COLO668 (cell line): ENCODE results near the gene ZDHHC5.
"Not testable (repeated sequence)": the region's sequence is repeated elsewhere in the genome, so short reads cannot be mapped to it uniquely, and the experiment has no call there.

Source experiments
- DNase-seq: peaks from one replicate; lab custom pipeline; 2025; ENCODE audit not compliant: unreplicated experiment; lab: John Stamatoyannopoulos, UW

ZDHHC5 gene

DNA sequence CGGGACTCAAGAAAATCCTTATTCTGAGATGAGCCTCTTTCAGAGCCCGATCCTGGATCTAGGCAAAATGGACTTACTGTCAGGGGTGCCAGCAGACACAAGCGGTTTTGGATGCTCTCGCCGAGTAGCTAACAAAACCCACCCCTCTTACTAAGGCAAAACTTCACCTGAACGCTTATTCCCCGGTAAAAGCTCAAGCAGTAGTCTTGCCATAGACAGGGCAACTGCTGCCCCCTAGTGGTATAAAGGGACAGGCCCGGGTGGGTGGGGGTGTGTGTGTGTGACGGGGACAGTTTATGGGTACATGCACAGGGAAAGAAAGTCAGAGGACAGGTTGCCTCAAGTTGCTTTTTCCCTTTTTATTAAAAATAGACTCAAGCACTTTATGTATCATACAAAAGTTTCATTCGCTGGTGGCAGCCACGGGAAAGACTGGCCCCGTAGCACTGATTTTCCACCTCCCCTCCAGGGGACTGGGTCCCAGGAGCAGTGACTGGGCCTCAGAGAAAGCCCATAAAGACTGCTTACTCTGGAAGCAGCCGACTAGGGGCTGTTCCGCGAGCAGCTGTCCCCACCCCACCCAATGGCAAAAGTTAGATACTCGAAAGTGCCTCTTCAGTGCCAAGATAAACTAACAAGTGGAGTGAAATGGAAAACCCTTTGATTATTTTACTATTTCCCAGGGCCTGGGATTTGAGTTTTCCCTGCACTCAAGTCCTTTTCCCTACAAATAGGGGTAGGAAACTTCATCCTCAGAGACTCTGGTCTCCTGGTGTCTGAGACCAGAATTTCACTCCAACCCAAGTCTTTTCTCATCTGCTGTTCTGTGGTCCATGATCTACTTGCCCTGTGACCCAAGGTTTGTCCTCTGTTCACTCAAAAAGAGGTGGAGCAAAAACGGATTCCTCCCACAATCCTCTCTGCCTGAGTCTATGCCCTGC lies 22.9 kb upstream of the ZDHHC5 start:
- DNase-seq, result peak; percentile 54

DNA sequence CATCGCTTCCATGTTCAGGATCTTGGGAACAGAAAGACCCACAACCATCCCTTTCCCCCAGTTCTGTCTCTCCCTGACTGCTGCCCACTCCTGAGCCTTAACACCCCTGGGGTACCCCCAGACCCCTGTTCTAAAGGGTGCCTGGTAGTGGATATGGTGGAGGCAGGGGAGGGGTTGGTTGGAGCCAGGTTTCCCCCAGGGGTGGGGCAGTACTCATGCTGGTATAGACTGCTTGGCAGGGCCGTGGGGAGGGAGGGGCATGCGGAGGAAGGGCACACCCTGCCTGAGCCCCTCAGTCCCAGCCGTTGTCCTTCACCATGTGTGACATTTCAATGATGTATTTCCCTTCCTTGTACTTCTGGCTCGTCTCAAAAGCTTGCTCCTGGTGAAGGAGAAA lies 22.2 kb upstream of the ZDHHC5 start:
- DNase-seq, result no peak

DNA sequence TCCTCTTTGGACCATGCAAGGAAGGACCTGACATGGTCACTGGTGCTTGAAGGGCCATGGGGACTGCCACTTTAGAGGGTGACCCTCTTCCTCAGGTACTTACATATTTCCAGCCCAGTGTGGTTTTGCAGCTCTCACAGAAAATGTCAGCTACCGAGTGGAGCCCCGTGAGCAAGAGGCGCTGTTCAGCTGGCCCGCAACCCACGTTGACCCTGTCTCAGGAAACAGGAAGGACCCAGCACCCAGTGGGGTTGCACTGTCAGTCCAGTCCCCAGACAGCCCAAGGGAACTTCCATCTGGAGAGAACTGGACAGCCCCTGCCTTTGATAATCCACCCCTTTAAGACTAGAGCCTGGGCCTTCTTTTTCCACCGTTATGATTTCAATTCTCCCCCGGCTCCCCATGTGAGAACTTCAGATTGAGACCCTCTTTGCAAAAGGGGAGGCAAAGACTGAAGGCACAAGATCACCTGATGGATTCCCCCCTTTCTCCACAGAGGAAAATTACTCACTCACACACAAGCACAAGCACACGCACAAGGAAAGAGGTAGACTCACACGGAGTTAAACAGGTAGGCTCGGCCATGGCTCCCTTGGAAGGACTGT lies 21.6 kb upstream of the ZDHHC5 start:
- no peak for DNase-seq

DNA sequence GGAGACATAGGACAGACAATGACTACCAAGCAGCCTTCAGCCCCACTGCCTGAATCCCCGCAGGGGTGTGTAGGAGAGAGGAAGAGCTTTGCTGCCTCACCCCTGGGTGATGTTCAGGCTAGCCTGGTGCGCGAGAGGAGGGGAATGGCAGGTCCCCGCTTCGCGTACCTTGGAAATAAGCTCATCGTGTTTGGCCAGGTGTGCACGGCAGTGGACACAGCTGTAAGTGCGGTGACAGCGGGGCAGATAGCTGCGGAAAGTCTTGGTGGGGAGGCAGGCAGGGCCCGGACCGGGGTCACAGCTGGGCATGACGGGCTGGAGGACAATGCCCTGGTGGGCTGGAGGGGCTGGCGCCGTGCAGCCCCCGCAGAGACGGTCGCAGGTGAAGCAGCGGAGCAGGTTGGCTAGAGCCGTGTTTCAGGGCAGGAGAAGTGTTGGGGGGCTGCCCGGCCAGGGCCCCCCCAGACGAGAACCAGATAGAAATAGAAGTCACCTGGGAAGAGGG lies 21.1 kb upstream of the ZDHHC5 start:
- peak; percentile 17 for DNase-seq

DNA sequence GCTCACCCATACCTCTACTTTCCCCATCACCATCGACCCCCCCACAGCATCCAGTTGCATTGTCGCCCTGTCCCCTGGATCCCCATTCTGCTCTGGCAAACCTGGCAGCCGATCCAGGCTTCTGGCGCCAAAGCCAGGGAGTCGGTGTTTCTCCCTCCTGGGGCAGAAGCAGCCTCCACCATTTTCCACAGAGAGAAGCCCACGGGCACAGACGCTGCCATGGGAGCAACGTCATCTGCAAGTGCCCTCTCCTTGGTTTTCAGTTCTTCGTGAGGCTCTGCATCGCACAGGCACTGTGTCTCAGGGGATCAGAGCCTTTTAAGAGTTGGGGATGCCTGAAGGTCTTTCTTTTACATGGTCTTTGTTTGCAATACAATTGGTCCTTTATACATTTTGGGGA lies 20.5 kb upstream of the ZDHHC5 start:
- no peak for DNase-seq

DNA sequence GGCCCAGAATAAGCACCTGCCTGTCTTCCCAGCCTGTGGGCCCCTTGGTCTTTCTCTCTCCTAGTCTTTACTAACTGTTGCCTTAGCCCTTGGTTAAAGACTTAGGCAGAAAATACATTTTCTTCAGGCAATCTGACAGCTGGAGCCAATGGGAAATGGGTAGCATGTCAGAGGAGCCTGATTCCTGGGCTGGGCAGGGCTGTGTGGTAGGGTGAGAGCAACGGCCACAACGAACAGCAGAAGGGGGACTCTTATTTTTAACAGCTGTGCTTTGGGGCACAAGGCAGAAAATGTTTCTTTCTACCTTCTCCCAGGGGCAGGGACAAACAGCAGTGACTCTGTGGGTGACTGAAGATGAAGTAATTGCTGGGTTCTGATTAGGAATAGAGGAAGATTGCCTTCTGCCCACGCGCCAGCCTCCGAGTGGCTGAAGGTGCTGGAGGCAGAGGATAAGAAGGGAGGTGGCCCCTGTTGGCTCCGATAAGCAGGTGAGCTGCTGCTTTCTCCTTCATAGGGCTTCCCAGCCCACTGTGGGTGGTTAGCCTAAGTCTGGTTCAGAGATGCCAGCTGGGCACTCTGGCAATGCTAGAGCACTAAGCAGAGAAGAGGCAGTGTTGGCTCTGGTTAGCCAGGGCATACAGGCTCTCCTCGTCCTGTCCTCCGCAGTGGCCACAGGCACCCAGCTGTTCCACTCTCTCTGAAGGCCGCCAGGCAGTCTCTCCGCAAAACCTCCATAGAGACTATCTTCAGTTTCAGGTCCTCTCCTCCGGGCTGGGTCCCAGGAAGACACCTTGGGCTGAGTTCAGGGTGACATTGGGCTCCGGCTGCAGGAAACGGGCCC lies 19.7 kb upstream of the ZDHHC5 start:
- no peak for DNase-seq

DNA sequence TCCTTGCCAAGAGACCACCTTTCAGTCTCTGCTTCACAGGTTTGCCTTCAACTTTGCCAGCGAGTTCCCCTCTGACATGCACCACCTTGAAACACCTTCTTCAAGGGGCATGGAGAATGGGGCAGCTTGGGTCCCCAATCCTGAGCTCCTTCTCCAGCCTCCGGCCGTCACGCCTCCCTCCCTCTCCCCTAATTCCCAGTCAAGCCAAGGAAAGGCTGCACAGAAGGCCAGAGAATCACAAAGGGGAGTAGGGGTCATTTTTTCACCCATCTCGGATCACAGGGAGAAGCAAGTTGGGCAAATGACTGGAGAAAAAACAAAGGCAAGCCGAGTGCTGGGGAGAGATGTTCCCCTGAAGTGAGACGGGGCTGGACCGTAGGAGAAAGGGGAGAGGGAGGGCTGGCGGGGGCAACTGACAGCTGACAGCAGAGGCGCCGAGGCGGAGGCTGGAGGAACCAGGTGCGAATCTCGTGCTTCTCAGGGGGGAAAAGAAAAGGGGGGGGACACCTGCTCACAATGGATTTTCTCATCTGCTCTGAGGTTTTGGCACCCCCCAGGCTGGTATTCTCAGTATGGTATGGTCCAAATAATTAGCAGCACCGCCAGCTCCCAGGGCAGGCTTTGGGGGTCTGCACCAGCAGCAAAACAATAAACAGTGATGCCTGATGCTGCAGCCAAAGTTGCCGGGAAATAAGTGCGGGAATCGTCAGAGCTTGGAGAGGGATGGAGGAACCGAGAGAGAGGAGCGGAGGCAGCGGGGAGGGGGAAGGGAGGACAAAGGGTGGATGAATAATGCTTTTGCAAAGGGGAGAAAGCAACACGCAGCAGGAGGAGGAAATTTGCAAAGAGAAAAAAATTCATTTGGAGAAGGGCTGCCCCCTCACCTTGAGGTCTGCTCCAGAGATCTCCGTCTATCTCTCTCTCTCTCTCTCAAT lies 18.8 kb upstream of the ZDHHC5 start:
- DNase-seq, result no peak

DNA sequence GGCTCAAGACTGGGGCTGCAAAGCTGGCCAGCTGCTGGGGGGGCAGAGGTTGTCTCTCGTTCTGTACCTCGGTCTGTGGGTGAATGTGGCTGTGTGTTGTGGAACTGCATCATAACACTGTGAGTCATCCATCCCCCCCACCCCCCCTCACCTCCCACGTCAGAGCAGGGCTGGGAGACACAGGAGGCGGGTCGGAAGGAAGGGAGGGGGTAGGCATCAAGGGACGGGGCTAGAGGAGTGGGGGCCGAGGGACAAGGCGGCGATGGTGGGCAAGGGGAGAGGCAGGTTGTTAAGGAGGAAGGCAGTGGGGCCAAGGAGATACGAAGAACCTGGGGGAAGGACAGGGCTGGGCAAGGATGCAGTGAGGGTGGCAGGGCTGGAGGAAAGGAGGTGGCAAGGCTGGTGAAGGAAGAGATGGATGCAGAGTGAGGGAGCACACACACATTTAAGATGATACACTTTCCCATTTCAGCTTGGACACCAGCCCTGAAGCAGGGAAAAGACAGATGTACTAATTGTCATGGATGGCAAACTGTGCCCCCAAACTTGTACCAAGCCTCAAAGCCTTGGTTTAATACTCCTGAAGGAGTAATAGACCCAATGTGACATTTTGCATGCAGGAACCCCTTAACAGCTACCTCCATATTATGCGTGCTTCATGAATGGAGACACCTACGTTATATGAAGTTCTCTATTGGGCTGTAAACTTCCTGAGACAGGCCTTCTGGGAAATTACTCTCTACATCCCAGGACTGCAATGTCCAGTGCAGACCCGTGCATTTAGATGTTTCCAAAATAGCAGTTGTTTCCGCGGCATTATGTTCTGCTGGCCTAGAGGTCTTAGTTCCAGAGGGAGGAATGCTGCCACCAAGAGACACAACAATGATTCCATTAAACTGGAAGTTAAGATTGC lies 17.8 kb upstream of the ZDHHC5 start, which contains the start of gene YPEL4:
Gene YPEL4 (minus strand): TSS at position 87 of the 913 bp plus-strand sequence. CDS start 2,805 bp downstream, outside the sequence.
- DNase-seq, result no peak

DNA sequence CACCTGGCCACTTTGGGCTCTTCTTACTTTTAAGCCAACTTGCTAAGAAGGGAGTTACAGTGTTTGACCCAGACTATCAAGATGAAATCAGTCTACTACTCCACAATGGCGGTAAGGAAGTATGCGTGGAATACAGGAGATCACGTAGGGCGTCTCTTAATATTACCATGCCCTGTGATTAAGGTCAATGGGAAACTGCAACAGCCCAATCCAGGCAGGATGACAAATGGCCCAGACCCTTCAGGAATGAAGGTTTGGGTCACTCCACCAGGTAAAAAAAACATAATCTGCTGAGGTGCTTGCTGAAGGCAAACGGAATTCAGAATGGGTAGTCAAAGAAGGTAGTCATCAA lies 17.2 kb upstream of the ZDHHC5 start:
- no peak for DNase-seq

DNA sequence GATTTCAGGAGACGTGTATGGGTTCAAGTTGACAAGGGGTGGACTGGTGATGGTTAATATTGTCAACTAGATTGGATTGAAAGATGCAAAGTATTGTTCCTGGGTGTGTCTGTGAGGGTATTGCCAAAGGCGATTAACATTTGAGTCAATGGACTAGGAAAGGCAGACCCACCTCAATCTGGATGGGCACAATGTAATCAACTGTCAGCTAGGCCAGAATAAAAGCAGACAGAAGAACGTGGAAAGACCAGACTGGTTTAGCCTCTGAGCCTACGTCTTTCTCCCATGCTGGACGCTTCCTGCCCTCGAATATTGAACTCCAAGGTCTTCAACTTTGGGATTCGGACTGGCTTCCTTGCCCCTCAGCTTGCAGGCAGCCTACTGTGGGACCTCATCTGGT lies 16.5 kb upstream of the ZDHHC5 start:
- DNase-seq, result no peak

DNA sequence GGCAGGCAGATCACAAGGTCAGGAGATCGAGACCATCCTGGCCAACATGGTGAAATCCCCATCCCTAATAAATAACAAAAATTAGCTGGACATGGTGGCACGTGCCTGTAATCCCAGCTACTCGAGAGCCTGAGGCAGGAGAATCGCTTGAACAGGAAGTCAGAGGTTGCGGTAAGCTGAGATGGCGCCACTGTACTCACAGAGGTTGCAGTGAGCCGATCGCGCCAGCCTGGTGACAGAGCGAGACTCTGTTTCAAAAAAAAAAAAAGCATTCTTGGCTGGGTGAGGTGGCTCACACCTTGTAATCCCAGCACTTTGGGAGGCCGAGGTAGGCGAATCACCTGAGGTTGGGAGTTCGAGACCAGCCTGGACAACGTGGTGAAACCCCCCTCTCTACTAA lies 15.7 kb upstream of the ZDHHC5 start:
- not testable (repeated sequence) for DNase-seq

DNA sequence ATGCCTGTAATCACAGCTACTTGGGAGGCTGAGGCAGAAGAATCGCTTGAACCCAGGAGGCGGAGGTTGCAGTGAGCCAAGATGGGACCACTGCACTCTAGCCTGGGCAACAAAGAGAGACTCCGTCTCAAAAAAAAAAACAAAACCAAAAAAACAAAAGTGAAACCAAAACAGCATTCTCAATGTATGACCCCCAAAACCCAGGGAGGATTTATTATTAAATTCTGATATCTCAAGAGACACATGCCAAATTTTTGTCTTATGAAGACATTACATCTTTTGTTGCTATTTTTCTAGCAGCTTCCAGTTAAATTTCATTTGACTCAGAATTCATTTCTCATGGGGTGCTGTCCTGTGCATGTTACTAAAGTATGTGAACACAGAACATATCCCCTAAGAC lies 15.3 kb upstream of the ZDHHC5 start:
- no peak for DNase-seq

DNA sequence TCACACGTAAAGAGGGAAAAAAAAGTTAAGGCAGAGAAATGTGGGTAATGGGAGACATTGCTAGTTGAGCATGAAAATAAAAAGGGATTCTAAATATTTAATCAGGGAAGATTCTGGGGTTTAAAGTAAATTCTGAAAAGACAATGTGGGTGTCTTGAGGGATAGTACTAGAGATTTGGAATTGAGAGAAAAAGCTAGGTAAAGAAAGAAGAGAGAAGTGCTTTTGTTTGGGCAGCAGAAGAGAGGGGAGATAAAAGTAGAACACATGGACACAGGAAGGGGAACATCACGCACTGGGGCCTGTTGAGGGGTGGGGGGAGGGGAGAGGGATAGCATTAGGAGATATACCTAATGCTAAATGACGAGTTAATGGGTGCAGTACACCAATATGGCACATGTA lies 14.8 kb upstream of the ZDHHC5 start:
- no peak for DNase-seq

DNA sequence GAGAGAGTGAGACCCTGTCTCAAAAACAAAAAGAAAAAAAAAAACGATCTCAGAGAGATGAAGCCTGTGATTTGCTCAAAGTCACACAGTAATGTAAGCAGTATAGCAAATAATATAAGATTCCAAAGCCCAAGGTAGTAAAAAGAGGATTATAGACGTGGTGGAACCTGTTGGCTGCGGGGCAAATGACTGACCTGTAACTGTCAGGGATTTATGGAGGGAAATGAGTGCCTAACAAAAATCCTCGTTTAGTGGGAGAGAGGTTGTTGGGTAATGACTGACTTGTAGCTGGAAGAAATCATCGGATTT lies 11.1 kb upstream of the ZDHHC5 start:
- DNase-seq, result no peak

DNA sequence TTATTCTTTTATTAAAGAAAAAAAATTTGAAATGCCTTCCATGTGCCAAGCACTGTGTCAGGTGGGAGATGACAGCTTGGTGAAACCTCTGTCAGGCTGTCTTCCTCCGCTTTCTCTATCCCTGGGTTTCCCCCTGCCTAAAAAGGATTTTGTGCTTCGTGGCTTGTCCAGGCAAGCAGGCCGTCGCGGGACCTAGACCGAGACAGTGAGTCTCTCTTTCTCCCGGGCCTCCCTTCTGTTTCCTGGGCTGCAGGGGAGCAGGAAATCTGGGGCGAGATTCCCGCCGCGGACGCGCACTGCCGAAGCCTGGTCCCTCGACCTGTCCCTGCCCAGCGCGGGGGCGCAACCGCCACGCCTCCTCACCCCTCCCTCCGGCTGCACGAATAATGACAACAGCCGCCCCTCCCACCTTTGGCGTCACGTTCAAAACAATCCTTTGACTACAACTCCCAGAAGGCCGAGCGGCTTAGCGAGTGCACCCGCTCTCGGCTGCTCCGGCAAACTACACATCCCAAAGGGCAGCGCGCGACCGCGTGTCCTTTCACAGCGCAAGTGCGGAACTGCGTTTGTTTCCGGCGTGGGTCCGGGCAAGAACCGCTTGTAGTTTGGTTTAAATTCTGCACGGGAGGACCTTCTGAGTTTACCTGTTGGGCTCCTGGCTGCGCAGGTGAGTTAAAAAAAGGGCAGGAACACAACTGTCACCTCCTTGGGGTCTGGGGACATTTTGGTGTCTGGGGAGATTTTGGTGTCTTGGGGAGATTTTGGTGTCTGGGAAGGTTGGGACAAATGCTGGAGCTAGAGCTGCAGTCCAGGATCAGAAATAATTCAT lies 10.5 kb upstream of the ZDHHC5 start, which contains the start of gene CLP1:
Gene CLP1 (plus strand): TSS at position 569 of the 829 bp plus-strand sequence. CDS start 1,715 bp downstream, outside the sequence.
- DNase-seq, result peak; percentile 98

DNA sequence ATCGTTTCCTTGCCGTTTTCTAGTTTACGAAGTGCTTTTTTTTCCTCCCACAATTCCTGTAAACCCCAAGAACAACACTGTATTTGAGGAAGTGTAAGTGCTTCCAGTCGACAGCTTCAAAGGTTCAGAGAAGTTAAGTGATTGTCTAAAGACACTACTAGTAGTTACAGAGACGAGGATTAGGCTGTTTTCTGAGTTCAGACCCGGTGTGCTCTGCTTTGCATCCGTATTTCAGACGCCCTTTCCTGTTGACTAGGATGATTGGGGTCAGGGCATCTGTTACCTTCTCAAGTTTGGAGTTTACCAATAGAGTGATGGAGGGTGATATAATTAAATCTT lies 9.9 kb upstream of the ZDHHC5 start:
- no peak for DNase-seq

DNA sequence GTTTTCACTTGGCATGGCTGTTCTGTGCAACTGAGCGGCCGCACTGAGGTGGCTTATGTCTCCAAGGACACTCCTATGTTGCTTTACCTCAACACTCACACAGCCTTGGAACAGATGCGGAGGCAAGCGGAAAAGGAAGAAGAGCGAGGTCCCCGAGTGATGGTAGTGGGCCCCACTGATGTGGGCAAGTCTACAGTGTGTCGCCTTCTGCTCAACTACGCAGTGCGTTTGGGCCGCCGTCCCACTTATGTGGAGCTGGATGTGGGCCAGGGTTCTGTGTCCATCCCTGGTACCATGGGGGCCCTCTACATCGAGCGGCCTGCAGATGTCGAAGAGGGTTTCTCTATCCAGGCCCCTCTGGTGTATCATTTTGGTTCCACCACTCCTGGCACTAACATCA lies 8.2 kb upstream of the ZDHHC5 start:
- DNase-seq, result no peak

DNA sequence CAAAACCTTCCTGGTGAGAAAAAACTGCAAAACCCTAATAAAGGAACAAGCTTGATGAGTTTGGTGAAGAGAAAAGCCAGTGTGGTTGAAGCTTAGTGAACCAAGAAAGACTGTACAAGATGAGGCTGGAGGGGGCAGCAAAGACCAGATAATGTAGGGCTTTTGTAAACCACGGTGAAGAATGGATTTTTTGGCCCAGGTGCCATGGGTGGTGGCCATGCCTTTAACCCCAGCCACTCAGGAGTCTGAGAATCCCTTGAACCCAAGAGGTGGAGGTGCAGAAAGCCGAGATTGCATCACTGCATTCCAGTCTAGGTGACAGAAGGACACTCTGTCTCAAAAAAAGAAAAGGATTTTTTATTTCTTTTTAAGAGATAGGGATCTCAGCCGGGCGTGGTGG lies 5.0 kb upstream of the ZDHHC5 start:
- DNase-seq, result no peak

DNA sequence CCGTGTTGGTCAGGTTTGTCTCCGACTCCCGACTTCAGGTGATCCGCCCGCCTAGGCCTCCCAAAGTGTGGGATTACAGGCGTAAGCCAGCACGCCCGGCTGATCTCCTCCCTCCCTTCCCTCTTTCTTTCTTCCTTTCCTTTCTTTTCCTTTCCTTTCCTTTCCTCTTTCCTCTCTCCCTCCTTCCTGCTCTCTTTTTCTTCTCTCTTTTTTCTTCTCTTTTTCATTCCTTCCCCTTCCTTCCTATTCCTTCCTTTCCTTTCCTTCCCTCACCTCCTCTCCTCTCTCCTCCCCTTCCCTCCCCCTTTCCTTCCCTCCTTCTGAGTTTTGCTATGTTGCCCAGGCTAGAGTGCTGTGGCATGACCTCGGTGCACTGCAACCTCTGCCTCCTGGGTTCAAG lies 3.9 kb upstream of the ZDHHC5 start:
- DNase-seq, result no peak
